OCI-LY7 (cell line): ENCODE results near the gene APBB2. TPM values are rescaled to one million over a fixed set of nuclear protein-coding genes. Genes with fewer than 3 reads are reported as not detected.

Experiments
- BruUV-seq: library from RNA; stranded (reverse); fragments of 400-500 nt; replicated peaks from 2 replicates; lab custom pipeline; 2021; lab: Mats Ljungman, UMichigan
- CTCF ChIA-PET: fragments of 300-600 bp; sonication (Branson Sonifier 250); formaldehyde crosslinking; loops from one replicate; lab custom pipeline; 2022; ENCODE audit warnings: antibody characterized with exemption; ENCODE audit not compliant: unreplicated experiment; lab: Charles Lee
- POLR2A ChIA-PET: fragments of 300-600 bp; sonication (Branson Sonifier 250); formaldehyde crosslinking; loops from one replicate; lab custom pipeline; 2022; ENCODE audit warnings: antibody characterized with exemption; lab: Charles Lee
- DNase-seq: peaks from one replicate; pipeline ENCODE4 v3.0.0-alpha.2; 2015; ENCODE audit warnings: low spot score
- H2AFZ ChIP-seq: fragments of 200-600 bp; sonication (generic), shearing (Covaris generic); 2 replicates; pipeline ENCODE4 v1.6.1; 2014; ENCODE audit warnings: mild to moderate bottlenecking, antibody characterized with exemption, low read length, moderate library complexity
- H3K27ac ChIP-seq: fragments of 200-600 bp; sonication (generic); 2 replicates; pipeline ENCODE4 v1.5.1; 2014; ENCODE audit warnings: mixed run types, low read depth, mild to moderate bottlenecking, moderate library complexity, low read length, inconsistent platforms; ENCODE audit not compliant: poor library complexity, severe bottlenecking
- H3K36me3 ChIP-seq: fragments of 200-600 bp; sonication (generic); 2 replicates; pipeline ENCODE4 v1.6.1; 2014; ENCODE audit warnings: mild to moderate bottlenecking, antibody characterized with exemption, low read length, moderate library complexity, mixed read lengths; ENCODE audit not compliant: insufficient read depth
- H3K4me1 ChIP-seq: fragments of 200-600 bp; sonication (generic); 2 replicates; pipeline ENCODE4 v1.5.1; 2014; ENCODE audit warnings: mild to moderate bottlenecking, low read length; ENCODE audit not compliant: insufficient read depth, poor library complexity, severe bottlenecking
- H3K4me2 ChIP-seq: fragments of 200-600 bp; sonication (generic); 2 replicates; pipeline ENCODE4 v1.6.1; 2014; ENCODE audit warnings: mild to moderate bottlenecking, low read length
- H3K4me3 ChIP-seq: fragments of 200-600 bp; sonication (generic); 2 replicates; pipeline ENCODE4 v1.5.1; 2014; ENCODE audit warnings: mild to moderate bottlenecking, low read depth, low read length; ENCODE audit not compliant: poor library complexity, severe bottlenecking
- H3K79me2 ChIP-seq: fragments of 200-600 bp; sonication (generic); 2 replicates; pipeline ENCODE4 v1.6.1; 2016; ENCODE audit warnings: low read depth, mild to moderate bottlenecking, low read length, moderate library complexity, mixed read lengths; ENCODE audit not compliant: insufficient read depth
- H3K9me2 ChIP-seq: fragments of 200-600 bp; sonication (generic); 2 replicates; pipeline ENCODE4 v1.6.1; 2016; ENCODE audit warnings: mild to moderate bottlenecking, low read length, mixed read lengths; ENCODE audit not compliant: insufficient read depth
- H3K9me3 ChIP-seq: fragments of 200-600 bp; sonication (generic); 2 replicates; pipeline ENCODE4 v1.6.1; 2014; ENCODE audit warnings: mild to moderate bottlenecking, mixed run types, low read length, mixed read lengths
- H4K20me1 ChIP-seq: fragments of 200-600 bp; sonication (generic); 2 replicates; pipeline ENCODE4 v1.6.1; 2014; ENCODE audit warnings: mild to moderate bottlenecking, antibody characterized with exemption, low read length, moderate library complexity, mixed read lengths; ENCODE audit not compliant: insufficient read depth
- EZH2phosphoT487 ChIP-seq: fragments of 200-600 bp; sonication (generic); IDR thresholded peaks from 2 replicates; pipeline ENCODE4 v1.6.1; 2018; ENCODE audit warnings: low read depth, borderline replicate concordance, mild to moderate bottlenecking, mixed run types, antibody characterized with exemption, low read length, moderate library complexity, mixed read lengths
- intact Hi-C: fragments of 100-400 bp; cut with micrococcal nuclease; formaldehyde crosslinking; loops from one replicate; pipeline ENCODE4 v1.10.0; 2022; ENCODE audit not compliant: unreplicated experiment
- total RNA-seq, 2 experiments: library from RNA; depleted of rRNA in 1 of 2; stranded (reverse); fragments of >200 nt in 1 of 2; shearing (Covaris generic) in 1 of 2; gene quantifications; 2 replicates each; pipeline ENCODE4 v1.2.3, GENCODE V29; 2014 to 2022
- TF ChIP-seq, protein P1 (sequence below): fragments of 200-600 bp; sonication (generic); conservative IDR thresholded peaks from 2 replicates; pipeline ENCODE4 v1.5.1; 2014; ENCODE audit warnings: mild to moderate bottlenecking, antibody characterized with exemption, low read length, moderate library complexity, mixed read lengths

APBB2 gene
- total RNA-seq, 2 experiments from 2014 or later = 66.4 to 88.5 TPM

DNA sequence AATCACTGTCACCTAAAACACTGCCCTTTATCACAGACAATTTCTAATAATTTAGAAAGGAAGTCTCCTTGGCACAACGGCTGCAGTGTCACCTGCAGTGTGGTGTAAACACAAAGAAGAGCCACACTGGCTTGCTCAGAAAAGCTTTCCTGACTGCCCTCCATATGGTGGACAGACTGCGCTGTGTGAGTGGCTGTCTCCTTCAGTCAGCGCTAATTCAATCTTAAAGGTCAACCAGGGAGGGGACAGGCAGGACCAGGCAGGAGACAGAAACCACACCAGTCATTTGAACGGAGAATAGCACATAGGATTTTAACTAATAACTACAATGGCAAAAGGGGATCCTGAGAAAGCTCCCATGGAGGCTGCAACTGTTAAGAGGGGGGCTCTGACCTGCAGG lies 332.5 kb downstream of the APBB2 start:
- Histone ChIP-seq H3K36me3 (no peaks in the 10 kb centered on the region), H3K4me3 (no peak overlapping the region), H2AFZ (no peak overlapping the region), H3K9me2 (no peaks in the 10 kb centered on the region), H3K9me3 (no peaks in the 10 kb centered on the region), H4K20me1 (no peaks in the 10 kb centered on the region), H3K27ac (no peak overlapping the region), H3K4me2 (no peak overlapping the region), H3K4me1 (no peaks in the 10 kb centered on the region), H3K79me2 (no peaks in the 10 kb centered on the region)
- TF ChIP-seq, protein P1, sequence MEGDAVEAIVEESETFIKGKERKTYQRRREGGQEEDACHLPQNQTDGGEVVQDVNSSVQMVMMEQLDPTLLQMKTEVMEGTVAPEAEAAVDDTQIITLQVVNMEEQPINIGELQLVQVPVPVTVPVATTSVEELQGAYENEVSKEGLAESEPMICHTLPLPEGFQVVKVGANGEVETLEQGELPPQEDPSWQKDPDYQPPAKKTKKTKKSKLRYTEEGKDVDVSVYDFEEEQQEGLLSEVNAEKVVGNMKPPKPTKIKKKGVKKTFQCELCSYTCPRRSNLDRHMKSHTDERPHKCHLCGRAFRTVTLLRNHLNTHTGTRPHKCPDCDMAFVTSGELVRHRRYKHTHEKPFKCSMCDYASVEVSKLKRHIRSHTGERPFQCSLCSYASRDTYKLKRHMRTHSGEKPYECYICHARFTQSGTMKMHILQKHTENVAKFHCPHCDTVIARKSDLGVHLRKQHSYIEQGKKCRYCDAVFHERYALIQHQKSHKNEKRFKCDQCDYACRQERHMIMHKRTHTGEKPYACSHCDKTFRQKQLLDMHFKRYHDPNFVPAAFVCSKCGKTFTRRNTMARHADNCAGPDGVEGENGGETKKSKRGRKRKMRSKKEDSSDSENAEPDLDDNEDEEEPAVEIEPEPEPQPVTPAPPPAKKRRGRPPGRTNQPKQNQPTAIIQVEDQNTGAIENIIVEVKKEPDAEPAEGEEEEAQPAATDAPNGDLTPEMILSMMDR = no peak
- TF ChIP-seq EZH2phosphoT487 = no peak
- no TSS peak for BruUV-seq
- POLR2A ChIA-PET = no interaction called here
- intact Hi-C loops = no loop called here
- DNase-seq = no peak
- CTCF ChIA-PET = no interaction called here

DNA sequence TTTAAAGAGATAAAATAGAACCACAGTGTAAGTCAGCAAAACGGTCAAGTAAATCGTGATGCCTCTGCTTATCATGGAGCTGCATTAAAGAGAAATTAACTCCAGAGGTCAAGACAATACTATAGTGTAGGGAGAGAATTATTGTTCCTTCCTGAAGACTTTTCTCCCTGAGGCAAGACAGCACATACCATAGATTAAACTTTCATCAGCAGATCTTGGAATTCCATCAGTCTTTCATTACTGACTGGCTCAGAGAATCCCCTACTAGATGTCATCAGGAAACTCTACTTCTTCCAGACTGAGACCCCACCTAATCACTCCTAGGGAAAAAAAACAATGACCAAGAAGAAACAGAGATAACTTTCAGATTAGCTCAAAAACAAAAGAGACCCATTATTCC lies 333.2 kb downstream of the APBB2 start:
- Histone ChIP-seq H3K9me3 (no peaks in the 10 kb centered on the region), H3K4me3 (no peak overlapping the region), H3K4me1 (no peaks in the 10 kb centered on the region), H3K36me3 (no peaks in the 10 kb centered on the region), H3K79me2 (no peaks in the 10 kb centered on the region), H3K27ac (no peak overlapping the region), H3K9me2 (no peaks in the 10 kb centered on the region), H2AFZ (no peak overlapping the region), H3K4me2 (no peak overlapping the region), H4K20me1 (no peaks in the 10 kb centered on the region)
- no peak for DNase-seq
- POLR2A ChIA-PET = interaction anchor here (0.6 kb wide), 1 partner anchor 335 kb away, joined by 4 read pairs; no protein-coding TSS in a partner anchor
- intact Hi-C loops = no loop called here
- BruUV-seq = no TSS peak
- no peak for TF ChIP-seq EZH2phosphoT487
- TF ChIP-seq, protein P1 = no peak
- CTCF ChIA-PET = no interaction called here

DNA sequence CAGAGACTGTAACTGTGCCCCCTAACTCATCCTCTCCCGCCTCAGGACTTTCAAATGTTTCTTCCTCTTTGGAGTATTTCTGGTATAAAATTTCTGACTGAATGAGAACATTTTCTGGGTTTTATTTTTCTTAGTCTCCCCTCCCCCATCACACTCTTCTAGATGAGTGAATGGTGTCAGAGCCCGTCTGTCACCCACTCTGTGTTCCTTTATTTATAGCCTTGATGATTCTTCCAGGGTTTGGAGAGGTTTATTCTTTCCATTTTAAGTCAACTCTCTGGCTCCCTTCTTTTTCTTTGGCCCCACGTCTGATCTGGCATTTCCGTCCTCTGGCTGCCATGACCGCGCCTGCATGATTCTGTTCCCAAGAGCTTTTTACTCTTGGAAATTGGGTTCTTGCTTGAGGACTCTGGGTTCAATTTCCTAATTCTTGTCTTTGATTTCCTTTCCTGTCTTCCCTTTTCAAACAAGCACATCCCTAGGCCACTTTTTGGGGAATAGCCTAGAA lies 335.7 kb downstream of the APBB2 start:
- CTCF ChIA-PET = no interaction called here
- TF ChIP-seq EZH2phosphoT487 = no peak
- TF ChIP-seq, protein P1 = no peak
- no TSS peak for BruUV-seq

More for the DNA sequence above, 335.7 kb downstream of the APBB2 start:
- POLR2A ChIA-PET = no interaction called here
- intact Hi-C loops = no loop called here
- DNase-seq = no peak
- no peaks in the 10 kb centered on the region for H3K36me3 ChIP-seq
- no peak overlapping the region for H3K4me2 ChIP-seq
- no peak overlapping the region for H3K27ac ChIP-seq
- H3K4me1 ChIP-seq = no peaks in the 10 kb centered on the region
- no peaks in the 10 kb centered on the region for H3K79me2 ChIP-seq
- no peaks in the 10 kb centered on the region for H3K9me3 ChIP-seq
- no peak overlapping the region for H3K4me3 ChIP-seq
- H4K20me1 ChIP-seq = no peaks in the 10 kb centered on the region
- H2AFZ ChIP-seq = no peak overlapping the region
- no peaks in the 10 kb centered on the region for H3K9me2 ChIP-seq
